ENCODE data around the gene DERA.

DNA sequence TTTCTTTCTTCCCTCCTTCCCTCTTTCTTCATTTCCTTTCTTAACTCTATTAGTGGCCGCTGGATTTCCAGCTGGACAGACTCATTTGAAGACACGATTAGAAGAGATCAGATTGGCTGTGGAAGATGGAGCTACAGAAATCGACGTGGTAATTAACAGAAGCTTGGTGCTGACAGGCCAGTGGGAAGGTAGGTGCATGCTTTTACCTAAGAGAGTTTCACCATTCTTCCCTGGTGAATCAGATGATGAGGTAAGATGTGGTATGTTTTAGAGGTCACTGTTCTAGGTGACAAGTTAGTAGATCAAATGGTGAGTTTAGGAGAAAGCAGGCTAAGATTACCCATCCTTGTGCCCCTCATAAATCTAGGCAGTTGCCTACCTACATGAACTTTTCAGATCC lies 51.6 kb downstream of the DERA start:
- TF ChIP-seq, protein P1, sequence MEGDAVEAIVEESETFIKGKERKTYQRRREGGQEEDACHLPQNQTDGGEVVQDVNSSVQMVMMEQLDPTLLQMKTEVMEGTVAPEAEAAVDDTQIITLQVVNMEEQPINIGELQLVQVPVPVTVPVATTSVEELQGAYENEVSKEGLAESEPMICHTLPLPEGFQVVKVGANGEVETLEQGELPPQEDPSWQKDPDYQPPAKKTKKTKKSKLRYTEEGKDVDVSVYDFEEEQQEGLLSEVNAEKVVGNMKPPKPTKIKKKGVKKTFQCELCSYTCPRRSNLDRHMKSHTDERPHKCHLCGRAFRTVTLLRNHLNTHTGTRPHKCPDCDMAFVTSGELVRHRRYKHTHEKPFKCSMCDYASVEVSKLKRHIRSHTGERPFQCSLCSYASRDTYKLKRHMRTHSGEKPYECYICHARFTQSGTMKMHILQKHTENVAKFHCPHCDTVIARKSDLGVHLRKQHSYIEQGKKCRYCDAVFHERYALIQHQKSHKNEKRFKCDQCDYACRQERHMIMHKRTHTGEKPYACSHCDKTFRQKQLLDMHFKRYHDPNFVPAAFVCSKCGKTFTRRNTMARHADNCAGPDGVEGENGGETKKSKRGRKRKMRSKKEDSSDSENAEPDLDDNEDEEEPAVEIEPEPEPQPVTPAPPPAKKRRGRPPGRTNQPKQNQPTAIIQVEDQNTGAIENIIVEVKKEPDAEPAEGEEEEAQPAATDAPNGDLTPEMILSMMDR (optimal IDR thresholded peaks at IDR 0.05 in 1 of 3, IDR thresholded peaks at IDR 0.05 in 1 of 3, conservative IDR thresholded peaks at IDR 0.05 in 1 of 3; ENCODE audit: extremely low read depth in 1 of 3, insufficient read depth in 2 of 3, low read length in 3 of 3): no peak
- TF ChIP-seq EZH2 (IDR thresholded peaks at IDR 0.05; ENCODE audit: low read length): no peak

All from keratinocyte (primary cell).